K562 (cell line): ENCODE data around the gene EPHB3. TPM values are rescaled to one million over a fixed set of nuclear protein-coding genes. Genes with fewer than 3 reads are reported as not detected.

Experiments used
- ATAC-seq: fragments of 200-7000 bp; cut with Tn5 transposase; 3 replicates; pipeline ENCODE4 v1.9.1; 2020; ENCODE audit warnings: moderate library complexity
- BruUV-seq: library from RNA; stranded (reverse); fragments of 400-500 nt; replicated peaks from 2 replicates; lab custom pipeline; 2021; lab: Mats Ljungman, UMichigan
- CTCF ChIA-PET: fragments of 300-600 bp; formaldehyde crosslinking; extraction: SDS; loops from one replicate; lab custom pipeline; 2021; ENCODE audit warnings: low intra/inter-chr PET ratio; lab: Yijun Ruan, JAX
- POLR2A ChIA-PET: fragments of 300-600, 350-650 bp; sonication (Branson Sonifier 250); formaldehyde crosslinking; extraction: SDS; loops from one replicate; lab custom pipeline; 2021; ENCODE audit warnings: antibody characterized with exemption, inconsistent platforms; lab: Yijun Ruan, JAX
- DNase-seq, 4 experiments: peaks; one replicate each; pipeline versions ENCODE4 v3.0.0 to v3.0.0-alpha.2; 2011 to 2018; ENCODE audit warnings: low spot score in 3 of 4, mixed read lengths in 3 of 4; ENCODE audit errors: extremely low read depth in 1 of 4
- FAIRE-seq: peaks from 2 replicates; lab custom pipeline; 2011; peaks lifted over from hg19 to GRCh38; lab: Jason Lieb, UNC
- H2AFZ ChIP-seq: 2 replicates; pipeline ENCODE4 v1.6.0; 2011; ENCODE audit warnings: low read depth, low read length, control low read depth, inconsistent platforms
- H3K27ac ChIP-seq: fragments of 200-600 bp; 3 replicates; pipeline ENCODE4 v1.8.0; 2011; ENCODE audit warnings: low read depth, mild to moderate bottlenecking, control low read depth, inconsistent platforms, low read length, moderate library complexity, mixed read lengths; ENCODE audit errors: extremely low read depth
- H3K27me3 ChIP-seq, 2 experiments: fragments of 300-600 bp in 1 of 2; 2 replicates in 1 of 2; 3 replicates in 1 of 2; pipeline versions ENCODE4 v1.6.0 to v1.8.0; 2011; ENCODE audit warnings: inconsistent platforms in 2 of 2, low read length in 2 of 2, mild to moderate bottlenecking in 1 of 2, mixed read lengths in 1 of 2, moderate library complexity in 1 of 2; ENCODE audit not compliant: control insufficient read depth in 2 of 2, insufficient read depth in 2 of 2
- H3K36me3 ChIP-seq: fragments of 300-600 bp; 3 replicates; pipeline ENCODE4 v1.8.0; 2011; ENCODE audit warnings: mild to moderate bottlenecking, low read length, inconsistent platforms; ENCODE audit not compliant: control insufficient read depth, insufficient read depth
- H3K4me1 ChIP-seq, 2 experiments: fragments of 200-600 bp in 1 of 2; replicated peaks in 1 of 2; 2 replicates in 1 of 2; 3 replicates in 1 of 2; pipeline versions ENCODE4 v1.5.1 to v1.8.0; 2011; ENCODE audit warnings: inconsistent platforms in 2 of 2, low read length in 2 of 2, mild to moderate bottlenecking in 1 of 2, mixed read lengths in 1 of 2, moderate library complexity in 1 of 2; ENCODE audit not compliant: control insufficient read depth in 2 of 2, insufficient read depth in 2 of 2
- H3K4me2 ChIP-seq: 2 replicates; pipeline ENCODE4 v1.6.1; 2011; ENCODE audit warnings: low read length, control low read depth, inconsistent platforms, mixed read lengths; ENCODE audit not compliant: insufficient read depth
- H3K4me3 ChIP-seq: fragments of 200-600 bp; sonication (generic), shearing (Covaris generic); 2 replicates; pipeline ENCODE4 v1.5.1; 2016; ENCODE audit warnings: control low read depth, inconsistent platforms
- H3K79me2 ChIP-seq: fragments of 200-600 bp; 3 replicates; pipeline ENCODE4 v1.8.0; 2011; ENCODE audit warnings: low read length, inconsistent platforms; ENCODE audit not compliant: control insufficient read depth, insufficient read depth
- H3K9ac ChIP-seq, 2 experiments: 2 replicates each; pipeline versions ENCODE4 v1.6.0 to v1.6.1; 2011; ENCODE audit warnings: low read depth in 2 of 2, low read length in 2 of 2, control low read depth in 1 of 2, inconsistent platforms in 1 of 2, mild to moderate bottlenecking in 1 of 2, mixed read lengths in 1 of 2; ENCODE audit not compliant: insufficient read depth in 1 of 2
- H3K9me1 ChIP-seq: one replicate; pipeline ENCODE4 v1.6.0; 2011; ENCODE audit warnings: inconsistent platforms, mild to moderate bottlenecking, low read length, moderate library complexity; ENCODE audit not compliant: control insufficient read depth, insufficient read depth
- H3K9me3 ChIP-seq: replicated peaks from 2 replicates; pipeline ENCODE4 v1.5.1; 2011; ENCODE audit warnings: low read depth, low read length, inconsistent platforms; ENCODE audit not compliant: control insufficient read depth, insufficient read depth
- H4K20me1 ChIP-seq: replicated peaks from 2 replicates; pipeline ENCODE4 v1.6.1; 2011; ENCODE audit warnings: low read length, inconsistent platforms, mixed read lengths; ENCODE audit not compliant: control insufficient read depth, insufficient read depth
- CAMTA2 ChIP-seq: fragments of 250-450 bp; sonication (Bioruptor Pico); conservative IDR thresholded peaks from 2 replicates; pipeline ENCODE4 v1.5.1; 2022
- HNRNPK ChIP-seq: fragments of 200-400 bp; formaldehyde crosslinking; IDR thresholded peaks from one replicate; pipeline ENCODE4 v1.6.1; 2018; ENCODE audit warnings: mild to moderate bottlenecking, low read depth, low read length; ENCODE audit not compliant: poor library complexity, severe bottlenecking
- MIER1 ChIP-seq: fragments of 450-650 bp; IDR thresholded peaks from 2 replicates; pipeline ENCODE4 v1.6.1; 2016; ENCODE audit warnings: antibody characterized with exemption, mild to moderate bottlenecking, low read depth
- RUNX1 ChIP-seq: sonication (generic); IDR thresholded peaks from 2 replicates; pipeline ENCODE4 v1.6.1; 2016; ENCODE audit warnings: antibody characterized with exemption, low read depth
- SIX5 ChIP-seq, 2 experiments: IDR thresholded peaks; 2 replicates each; pipeline ENCODE4 v1.6.1; 2011; ENCODE audit warnings: low read length in 2 of 2, borderline replicate concordance in 1 of 2, low read depth in 1 of 2, mild to moderate bottlenecking in 1 of 2, moderate library complexity in 1 of 2; ENCODE audit not compliant: insufficient read depth in 1 of 2
- SLC30A9 ChIP-seq: fragments of 250-450 bp; sonication (Bioruptor Pico); IDR thresholded peaks from 2 replicates; pipeline ENCODE4 v1.8.0; 2022; ENCODE audit warnings: mild to moderate bottlenecking, moderate library complexity
- SMAD1 ChIP-seq: fragments of 150-350 bp; IDR thresholded peaks from 2 replicates; pipeline ENCODE4 v1.6.1; 2014; ENCODE audit warnings: low read length, low read depth; ENCODE audit not compliant: partially characterized antibody
- SP2 ChIP-seq: IDR thresholded peaks from 2 replicates; pipeline ENCODE4 v1.6.1; 2011; ENCODE audit warnings: mild to moderate bottlenecking, low read depth, low read length, moderate library complexity; ENCODE audit not compliant: poor library complexity, severe bottlenecking; ENCODE audit errors: extremely low read depth
- TAL1 ChIP-seq: fragments of 450-650 bp; IDR thresholded peaks from 2 replicates; pipeline ENCODE4 v1.6.1; 2016; ENCODE audit warnings: mild to moderate bottlenecking
- TCF3 ChIP-seq: sonication (generic); formaldehyde crosslinking; IDR thresholded peaks from 2 replicates; pipeline ENCODE4 v1.4.0; 2020; ENCODE audit warnings: mild to moderate bottlenecking, missing genetic modification reagents
- ZFPM2 ChIP-seq: fragments of 250-450 bp; sonication (Bioruptor Pico); IDR thresholded peaks from 2 replicates; pipeline ENCODE4 v1.5.1; 2022; ENCODE audit warnings: mild to moderate bottlenecking
- ZNF23 ChIP-seq: fragments of 250-450 bp; sonication (Bioruptor Pico); IDR thresholded peaks from 2 replicates; pipeline ENCODE4 v1.4.0; 2020; ENCODE audit warnings: mild to moderate bottlenecking
- ZNF253 ChIP-seq: fragments of 250-450 bp; sonication (Bioruptor Pico); conservative IDR thresholded peaks from 2 replicates; pipeline ENCODE4 v1.6.1; 2021; ENCODE audit warnings: mild to moderate bottlenecking
- ZNF445 ChIP-seq: fragments of 250-450 bp; sonication (Bioruptor Pico); IDR thresholded peaks from 2 replicates; pipeline ENCODE4 v1.4.0; 2020; ENCODE audit warnings: low read depth, mild to moderate bottlenecking, moderate library complexity
- ZNF511 ChIP-seq: sonication (generic); formaldehyde crosslinking; IDR thresholded peaks from 2 replicates; pipeline ENCODE4 v1.8.0; 2022; ENCODE audit warnings: mild to moderate bottlenecking, missing genetic modification reagents
- ZNF668 ChIP-seq: fragments of 250-450 bp; sonication (Bioruptor Pico); IDR thresholded peaks from 2 replicates; pipeline ENCODE4 v1.8.0; 2022; ENCODE audit warnings: mild to moderate bottlenecking, inconsistent platforms
- WGBS: fragments of 100-300 bp; shearing (Covaris generic); methylation state at CpG from one replicate; pipeline ENCODE4 v1.1.6; 2016; ENCODE audit warnings: low coverage, mixed read lengths; ENCODE audit not compliant: insufficient coverage; ENCODE audit errors: missing lambda C conversion rate; 5-methylcytosine and 5-hydroxymethylcytosine counted together
- in situ Hi-C: fragments of 300-500 bp; cut with MboI; formaldehyde crosslinking; loops from 4 replicates; pipeline ENCODE4 v1.15.0; 2018; ENCODE audit warnings: inconsistent platforms, mixed read lengths
- intact Hi-C: fragments of 100-400 bp; cut with micrococcal nuclease; formaldehyde crosslinking; loops from 2 replicates; pipeline ENCODE4 v1.14.2; 2022
- polyA plus RNA-seq, 8 experiments: library from polyadenylated mRNA; depleted of rRNA in 4 of 8; stranded (reverse) in 5 of 8; unstranded in 3 of 8; fragments of >200 nt; fragmentation: Nextera tagmentation in 2 of 8; fragmentation: Illumina TruSeq in 1 of 8; extraction: Ambion mirVana in 2 of 8; extraction: Trizol in 1 of 8; gene quantifications; 2 replicates each; pipeline versions ENCODE4 v1.2.1 to v1.2.3, GENCODE V29; 2011 to 2014; ENCODE audit warnings: inconsistent platforms in 1 of 8, missing spikeins in 1 of 8
- total RNA-seq, 7 experiments: library from RNA; depleted of rRNA in 6 of 7; stranded (reverse); fragments of >200 nt in 6 of 7; fragmentation: Illumina TruSeq in 2 of 7; extraction: Trizol in 2 of 7; gene quantifications; 2 replicates each; pipeline versions ENCODE4 v1.2.1 to v1.2.3, GENCODE V29; 2011 to 2021; ENCODE audit warnings: low replicate concordance in 1 of 7
- TF ChIP-seq, protein P1 (sequence below): fragments of 450-650 bp; IDR thresholded peaks from one replicate; pipeline ENCODE4 v1.6.1; 2018; ENCODE audit warnings: mild to moderate bottlenecking, moderate library complexity; ENCODE audit not compliant: partially characterized antibody

Gene EPHB3
- total and polyA plus RNA-seq, 9 of the 15 experiments (the other 6 are each of a cell fraction or from before 2014, with no cell fraction given): not detected

- no peak for TF ChIP-seq SMAD1
These were observed 15.3 kb upstream of the EPHB3 start (continued) for GRCh38 chr3:184546252-184546651.

DNA sequence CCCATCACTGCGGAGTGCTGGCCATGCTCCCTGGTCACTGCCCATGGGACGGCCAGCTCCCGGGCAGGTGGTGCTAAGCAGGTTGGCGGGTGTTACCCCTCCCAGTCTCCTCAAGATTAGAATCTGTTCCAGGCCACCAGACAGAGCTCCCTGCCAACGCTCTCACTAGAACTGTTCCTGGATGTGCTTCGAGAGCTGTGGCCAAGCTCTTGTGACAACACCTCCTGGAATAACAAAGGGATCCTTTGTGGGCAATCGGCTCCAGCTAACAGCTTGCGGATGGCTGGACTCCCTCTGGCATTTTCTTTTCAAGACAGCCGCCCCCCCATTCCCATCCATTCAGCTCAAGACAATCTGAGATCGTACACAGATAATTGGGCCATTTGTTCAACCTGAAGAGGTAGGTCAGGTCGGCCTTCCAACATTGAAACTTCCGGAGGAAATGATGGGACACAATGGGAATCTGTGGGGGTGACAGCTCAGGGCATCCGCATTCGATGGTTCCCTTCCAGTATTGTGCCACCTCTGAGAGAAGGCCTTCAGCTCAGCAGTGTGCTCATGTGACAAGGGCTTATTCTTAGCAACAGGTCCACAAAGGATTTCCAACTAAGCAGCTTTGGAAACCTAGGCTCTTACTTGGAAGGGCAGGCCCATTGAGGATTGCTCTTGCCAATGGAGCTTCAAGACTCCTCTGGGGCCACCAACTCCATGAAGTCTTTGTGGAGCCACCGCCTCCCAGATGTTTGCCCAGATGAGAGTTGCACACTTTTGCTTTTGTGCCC lies 11.6 kb upstream of the EPHB3 start:
- POLR2A ChIA-PET: interaction anchor here (0.6 to 0.7 kb wide), 4 partner anchors 77 to 1590 kb away, joined by 3 to 5 read pairs (median 4); no protein-coding TSS in a partner anchor
- intact Hi-C loops (no loop called here), in situ Hi-C loops (no loop called here)
- H3K9ac ChIP-seq: no peak overlapping the region
- CTCF ChIA-PET: interaction anchor here (0.5 kb wide), 1 partner anchor 179 kb away, joined by 3 read pairs; no protein-coding TSS in a partner anchor
- H3K36me3 ChIP-seq: no peaks in the 10 kb centered on the region
- FAIRE-seq (no peak), DNase-seq (no peak), ATAC-seq (no peak)
- no peak overlapping the region for H3K4me3 ChIP-seq
- H2AFZ ChIP-seq: no peak overlapping the region
- no peaks in the 10 kb centered on the region; a peak in 1 of 5 replicates for H3K4me1 ChIP-seq
- H3K27me3 ChIP-seq: peaks cover 34 to 94% of the 10 kb centered on the region in 2 experiments
- BruUV-seq: no TSS peak
- H4K20me1 ChIP-seq: no peaks in the 10 kb centered on the region
- H3K27ac ChIP-seq: no peak overlapping the region
- H3K9me3 ChIP-seq: no peaks in the 10 kb centered on the region
- WGBS: under 1% methylated on average over 15 of the region's 15 CpGs
- no peaks in the 10 kb centered on the region for H3K9me1 ChIP-seq
- no peak overlapping the region for H3K4me2 ChIP-seq
- H3K79me2 ChIP-seq: no peaks in the 10 kb centered on the region
- TF ChIP-seq ZNF511 (CRISPR knock-in tag) (no peak), RUNX1 (no peak), SLC30A9 (CRISPR knock-in tag) (no peak), TCF3 (no peak), CAMTA2 (no peak), ZNF253 (CRISPR knock-in tag) (no peak), ZNF23 (no peak), SIX5 (IDR thresholded peaks at IDR 0.05; ENCODE audit: borderline replicate concordance in 1 of 2, insufficient read depth in 1 of 2, low read depth in 1 of 2, low read length in 2 of 2) (no peak), MIER1 (no peak), ZNF668 (CRISPR knock-in tag) (no peak), SP2 (no peak), HNRNPK (no peak), TAL1 (no peak), ZNF445 (CRISPR knock-in tag) (no peak), ZFPM2 (CRISPR knock-in tag) (no peak)
- TF ChIP-seq, protein P1, sequence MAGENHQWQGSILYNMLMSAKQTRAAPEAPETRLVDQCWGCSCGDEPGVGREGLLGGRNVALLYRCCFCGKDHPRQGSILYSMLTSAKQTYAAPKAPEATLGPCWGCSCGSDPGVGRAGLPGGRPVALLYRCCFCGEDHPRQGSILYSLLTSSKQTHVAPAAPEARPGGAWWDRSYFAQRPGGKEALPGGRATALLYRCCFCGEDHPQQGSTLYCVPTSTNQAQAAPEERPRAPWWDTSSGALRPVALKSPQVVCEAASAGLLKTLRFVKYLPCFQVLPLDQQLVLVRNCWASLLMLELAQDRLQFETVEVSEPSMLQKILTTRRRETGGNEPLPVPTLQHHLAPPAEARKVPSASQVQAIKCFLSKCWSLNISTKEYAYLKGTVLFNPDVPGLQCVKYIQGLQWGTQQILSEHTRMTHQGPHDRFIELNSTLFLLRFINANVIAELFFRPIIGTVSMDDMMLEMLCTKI: no peak
